ENCODE measurements around the gene RANBP3L.
"Not testable (repeated sequence)": the region's sequence is repeated elsewhere in the genome, so short reads cannot be mapped to it uniquely, and the experiment has no call there.

Gene RANBP3L

DNA sequence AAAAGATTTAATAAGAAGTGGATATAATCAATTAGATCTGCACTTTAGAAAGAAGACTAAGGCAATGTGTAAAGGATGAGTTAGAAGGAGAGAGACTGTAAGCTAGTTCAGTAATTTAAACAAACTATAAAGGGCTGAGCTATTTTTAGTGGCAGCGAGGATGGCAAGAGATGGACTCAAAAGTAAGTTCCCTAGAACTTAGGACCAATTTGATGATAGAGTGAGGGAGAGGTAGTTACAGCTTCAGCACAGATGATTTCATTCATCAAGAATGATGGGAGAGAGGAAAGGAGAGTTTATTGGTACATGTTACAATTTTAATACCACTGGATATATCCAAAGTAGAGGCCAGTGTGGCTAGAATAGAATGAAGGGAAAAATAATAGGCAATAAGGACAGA lies 79.1 kb downstream of the RANBP3L start:
- TF ChIP-seq POLR2A (IDR thresholded peaks at IDR 0.05; ENCODE audit: low read length) (no peak), GATA1 (IDR thresholded peaks at IDR 0.05; ENCODE audit: low read depth, low read length) (no peak)
- DNase-seq: no peak

DNA sequence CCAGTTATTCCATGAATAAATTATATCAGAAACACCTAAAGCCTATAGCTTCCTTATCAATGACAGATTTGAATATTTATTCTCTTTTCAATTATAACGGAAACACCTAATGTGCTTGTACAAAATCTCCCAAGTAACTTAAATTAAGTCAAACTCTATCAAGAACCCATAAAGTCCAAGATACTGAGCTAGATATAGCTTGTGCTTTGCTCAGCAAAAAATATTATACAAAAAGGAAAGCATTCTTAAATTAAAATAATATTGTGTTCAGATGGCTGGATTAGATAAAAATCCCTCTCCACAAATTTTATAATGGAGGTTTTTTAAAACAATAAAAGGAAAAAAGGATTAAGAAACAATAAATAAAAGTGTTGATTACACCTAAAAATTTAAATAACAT lies 83.7 kb downstream of the RANBP3L start:
- no peak for TF ChIP-seq POLR2A (IDR thresholded peaks at IDR 0.05; ENCODE audit: low read length)
- DNase-seq: no peak

DNA sequence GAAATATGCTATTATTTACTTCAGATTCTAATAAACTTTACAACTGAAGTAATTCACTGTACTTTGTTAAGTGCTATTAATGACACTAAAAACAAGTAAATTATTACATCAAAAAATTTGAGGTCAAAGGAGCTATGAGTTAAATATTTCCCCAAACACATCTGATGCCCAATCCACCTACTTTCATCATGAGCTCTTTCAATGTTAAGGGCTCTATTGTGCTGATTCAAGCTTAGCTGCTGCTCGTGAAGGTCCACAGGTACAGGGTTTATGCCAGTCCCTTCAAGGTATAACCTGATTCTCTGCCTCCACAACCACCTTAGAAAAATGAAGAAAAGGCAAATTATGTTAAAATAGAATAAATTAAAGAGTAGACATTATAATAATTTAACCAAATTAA lies 84.1 kb downstream of the RANBP3L start:
- no peak for DNase-seq
- no peak for TF ChIP-seq POLR2A (IDR thresholded peaks at IDR 0.05; ENCODE audit: low read length)
- no peak for TF ChIP-seq GATA1 (IDR thresholded peaks at IDR 0.05; ENCODE audit: low read depth, low read length)

DNA sequence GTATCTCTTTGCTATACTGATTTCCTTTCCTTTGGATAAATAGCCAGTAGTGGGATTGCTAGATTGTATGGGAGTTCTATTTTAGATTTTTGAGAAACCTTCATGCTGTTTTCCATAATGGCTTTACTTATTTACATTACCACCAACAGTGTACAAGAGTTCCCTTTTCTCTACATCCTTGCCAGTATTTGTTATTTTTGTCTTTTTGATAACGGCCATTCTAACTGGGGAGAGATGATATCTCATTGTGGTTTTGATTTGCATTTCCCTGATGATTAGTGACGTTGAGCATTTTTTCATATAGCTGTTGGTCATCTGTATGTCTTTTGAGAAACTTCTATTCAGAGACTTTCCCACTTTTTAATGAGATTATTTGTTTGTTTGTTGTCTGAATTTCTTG lies 85.8 kb downstream of the RANBP3L start:
- no peak for TF ChIP-seq GATA1 (IDR thresholded peaks at IDR 0.05; ENCODE audit: low read depth, low read length)
- TF ChIP-seq POLR2A (IDR thresholded peaks at IDR 0.05; ENCODE audit: low read length): no peak
- DNase-seq: no peak

DNA sequence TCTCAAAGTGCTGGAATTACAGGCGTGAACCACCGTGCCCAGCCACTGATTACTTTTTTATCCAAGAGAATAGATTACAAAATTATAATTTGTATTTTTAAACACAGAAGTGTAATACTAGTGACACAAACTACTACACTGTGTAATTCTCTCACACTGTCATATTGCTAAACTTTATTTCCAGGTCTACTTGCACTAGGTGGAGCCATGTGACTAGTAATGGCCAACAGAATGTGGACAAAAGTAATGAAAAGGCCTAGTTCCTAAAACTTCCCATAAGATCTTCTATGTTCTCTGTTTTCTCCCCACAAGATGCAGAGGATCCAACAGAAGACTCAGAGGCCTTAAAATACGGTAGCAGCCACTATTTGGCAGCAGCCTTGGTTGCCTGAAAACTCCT lies 87.3 kb downstream of the RANBP3L start:
- TF ChIP-seq GATA1 (IDR thresholded peaks at IDR 0.05; ENCODE audit: low read depth, low read length) (no peak), POLR2A (IDR thresholded peaks at IDR 0.05; ENCODE audit: low read length) (no peak)
- DNase-seq: peak; percentile 9 to 27

DNA sequence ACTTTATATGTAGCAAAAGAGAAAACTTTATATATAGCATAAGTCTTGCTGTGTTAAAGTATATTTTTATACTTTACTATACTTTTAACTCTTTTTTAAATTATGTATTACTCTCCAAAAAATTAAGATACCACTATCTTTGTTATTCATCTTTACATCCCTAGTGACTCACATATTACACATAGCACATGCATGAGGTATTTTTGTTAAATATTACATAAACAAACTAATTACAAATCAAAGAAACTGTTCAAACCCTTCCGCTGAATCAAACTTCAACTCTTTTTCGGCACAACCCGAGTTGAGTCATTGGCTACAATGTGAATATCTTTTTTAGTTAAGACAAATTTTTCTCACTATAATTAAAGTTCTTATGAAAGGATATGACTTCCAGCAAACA lies 92.0 kb downstream of the RANBP3L start:
- peak in 1 of 2 experiments; percentile 17 for DNase-seq

DNA sequence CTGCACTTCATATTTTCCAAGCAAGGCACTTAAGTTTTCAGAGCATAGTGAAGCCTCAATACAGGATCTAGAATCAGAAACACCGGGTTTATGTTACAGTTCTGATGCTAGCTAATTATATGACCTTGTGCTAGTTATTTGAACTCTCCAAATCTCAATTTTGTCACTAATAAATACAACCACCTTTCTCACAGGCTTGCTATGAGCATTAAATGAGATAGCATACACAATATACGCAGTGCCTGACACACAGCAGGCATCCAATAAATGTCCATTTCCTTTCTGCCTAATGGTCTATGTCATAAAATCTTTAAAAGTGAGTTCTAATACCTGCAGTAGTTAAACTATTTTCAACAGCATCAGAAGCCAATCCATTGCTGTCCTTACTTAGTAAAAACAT lies 92.9 kb downstream of the RANBP3L start:
- TF ChIP-seq POLR2A (IDR thresholded peaks at IDR 0.05; ENCODE audit: low read length) (no peak), GATA1 (IDR thresholded peaks at IDR 0.05; ENCODE audit: low read depth, low read length) (no peak)
- no peak for DNase-seq

More for the DNA sequence above, 92.0 kb downstream of the RANBP3L start:
- TF ChIP-seq POLR2A (IDR thresholded peaks at IDR 0.05; ENCODE audit: low read length) (no peak), GATA1 (IDR thresholded peaks at IDR 0.05; ENCODE audit: low read depth, low read length) (no peak)

DNA sequence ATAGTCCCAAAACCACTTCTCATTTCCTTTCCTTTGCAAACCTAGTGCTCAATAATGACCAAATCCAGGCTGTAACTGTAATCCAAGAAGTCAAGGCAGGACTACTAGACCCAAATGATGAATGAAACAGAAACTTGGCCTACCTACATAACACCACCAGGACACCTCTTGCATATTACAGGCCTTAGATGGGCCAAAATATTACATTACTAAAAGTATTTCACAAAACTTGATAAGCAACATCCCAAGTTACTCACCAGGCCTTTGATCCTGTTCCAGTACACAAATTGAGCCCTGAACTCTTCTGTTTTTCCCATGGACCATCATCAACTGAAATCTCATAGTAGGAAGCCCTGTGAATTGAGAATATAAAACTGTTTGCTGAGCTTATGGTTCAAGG lies 94.8 kb downstream of the RANBP3L start:
- no peak for DNase-seq
- TF ChIP-seq GATA1 (IDR thresholded peaks at IDR 0.05; ENCODE audit: low read depth, low read length) (no peak), POLR2A (IDR thresholded peaks at IDR 0.05; ENCODE audit: low read length) (no peak)

DNA sequence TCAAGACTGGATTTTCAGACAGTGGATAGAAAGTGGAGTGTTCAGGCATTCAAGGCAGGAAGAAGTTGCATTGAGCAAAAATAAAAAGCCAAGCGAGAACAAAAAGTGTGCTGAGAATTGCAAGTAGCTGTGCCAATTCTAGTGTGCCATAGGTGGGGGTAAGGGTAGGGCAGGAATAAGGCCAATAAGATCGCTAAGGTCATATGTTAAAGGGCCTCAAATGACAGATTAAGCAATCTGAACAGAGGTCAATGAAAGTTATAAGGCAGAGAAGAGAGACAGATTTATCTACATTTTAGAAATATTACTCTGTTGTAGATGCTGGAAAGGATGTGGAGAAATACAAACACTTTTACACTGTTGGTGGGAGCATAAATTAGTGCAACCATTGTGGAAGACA lies 96.4 kb downstream of the RANBP3L start:
- DNase-seq: no peak
- TF ChIP-seq GATA1 (IDR thresholded peaks at IDR 0.05; ENCODE audit: low read depth, low read length) (no peak), POLR2A (IDR thresholded peaks at IDR 0.05; ENCODE audit: low read length) (no peak)

DNA sequence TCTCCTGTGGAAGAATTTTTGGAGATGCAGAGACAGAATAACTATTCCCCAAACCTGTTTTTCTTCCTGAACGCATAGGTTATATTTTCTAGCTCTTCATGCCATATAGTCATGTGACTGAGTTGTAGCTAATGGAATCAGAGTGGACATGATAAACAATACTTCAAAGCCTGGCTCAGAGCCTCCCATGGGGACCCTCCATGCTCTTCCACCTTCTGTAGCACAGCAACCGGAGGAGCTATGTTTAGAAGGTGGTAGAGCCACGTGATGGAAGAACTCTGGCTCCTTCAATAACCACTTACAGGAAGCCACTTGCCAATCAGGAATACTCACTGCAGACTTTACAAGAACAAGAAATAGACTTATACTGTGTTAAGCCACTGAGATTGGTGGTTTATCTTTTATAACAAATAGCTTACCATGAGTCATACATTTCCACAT lies 99.2 kb downstream of the RANBP3L start:
- TF ChIP-seq GATA1 (IDR thresholded peaks at IDR 0.05; ENCODE audit: low read depth, low read length) (no peak), POLR2A (IDR thresholded peaks at IDR 0.05; ENCODE audit: low read length) (no peak)
- no peak for DNase-seq

DNA sequence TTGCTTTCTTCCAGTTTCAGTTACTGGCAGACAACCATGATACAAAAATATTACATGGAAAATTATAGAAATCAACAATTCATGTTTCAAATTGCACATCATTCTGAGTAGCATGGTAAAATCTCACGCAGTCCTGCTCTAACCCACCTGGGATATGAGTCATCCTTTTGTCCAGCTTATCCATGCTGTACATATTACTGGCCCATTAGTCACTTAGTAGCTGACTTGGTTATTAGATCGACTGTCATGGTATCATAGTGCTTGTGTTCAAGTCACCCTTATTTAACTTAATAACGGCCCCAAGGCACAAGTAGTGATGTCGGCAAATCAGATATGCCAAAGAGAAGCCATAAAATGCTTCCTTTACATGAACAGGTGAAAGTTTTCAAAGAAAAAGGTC lies 101.2 kb downstream of the RANBP3L start:
- TF ChIP-seq POLR2A (IDR thresholded peaks at IDR 0.05; ENCODE audit: low read length) (no peak), GATA1 (IDR thresholded peaks at IDR 0.05; ENCODE audit: low read depth, low read length) (no peak)
- DNase-seq: peak in 1 of 2 experiments; percentile 8

DNA sequence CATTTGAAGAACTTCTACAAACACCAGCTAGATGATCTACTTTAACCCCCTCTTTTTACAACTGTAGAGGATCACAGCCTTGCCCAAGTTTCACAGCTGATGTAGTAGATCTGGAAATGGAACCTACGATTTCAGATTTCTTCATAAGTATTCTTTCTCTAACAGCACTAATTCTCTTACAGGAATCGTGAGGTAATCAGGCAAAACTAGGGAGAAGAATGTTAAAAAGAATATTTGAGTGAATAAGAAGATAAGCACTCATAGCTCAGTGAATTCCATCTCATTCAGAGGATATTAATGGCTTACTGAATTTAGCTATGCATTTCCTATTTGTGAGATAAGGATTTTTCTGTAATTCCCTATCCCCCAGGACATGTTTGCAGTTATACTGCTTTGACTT lies 102.1 kb downstream of the RANBP3L start:
- no peak for DNase-seq
- TF ChIP-seq POLR2A (IDR thresholded peaks at IDR 0.05; ENCODE audit: low read length) (no peak), GATA1 (IDR thresholded peaks at IDR 0.05; ENCODE audit: low read depth, low read length) (no peak)

DNA sequence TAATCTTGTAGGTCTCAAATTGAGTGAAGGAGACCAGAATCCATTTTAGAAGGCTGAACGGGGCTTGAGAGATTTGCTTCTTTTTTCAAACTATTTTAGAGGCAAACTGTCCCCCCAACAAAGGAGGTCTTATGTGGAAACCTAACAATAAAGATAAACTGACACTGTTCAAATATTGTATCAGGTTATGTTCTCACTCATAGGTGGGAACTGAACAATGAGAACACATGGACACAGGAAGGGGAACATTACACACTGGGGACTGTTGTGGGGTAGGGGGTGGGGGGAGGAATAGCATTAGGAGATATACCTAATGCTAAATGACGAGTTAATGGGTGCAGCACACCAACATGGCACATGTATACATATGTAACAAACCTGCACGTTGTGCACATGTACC lies 102.9 kb downstream of the RANBP3L start:
- DNase-seq: not testable (repeated sequence)

All from erythroblast (primary cell).